Transverse colon (tissue), 4 donors: Measurements from ENCODE around the gene ATP6V1C2. TPM values are rescaled to one million over a fixed set of nuclear protein-coding genes. Genes with fewer than 3 reads are reported as not detected.

Experiments
- DNase-seq: peaks from one replicate; pipeline ENCODE4 v3.0.0-alpha.2; 2019
- H3K27ac ChIP-seq, 4 donors: fragments of 200-600 bp; sonication (generic); 2 replicates each; pipeline ENCODE4 v1.5.1; 2016 to 2018; ENCODE audit warnings: inconsistent platforms in 4 of 4
- H3K27me3 ChIP-seq: fragments of 200-600 bp; sonication (generic); 2 replicates; pipeline ENCODE4 v1.5.1; 2017; ENCODE audit warnings: inconsistent platforms
- H3K36me3 ChIP-seq, 4 donors: fragments of 200-600 bp; sonication (generic); 2 replicates each; pipeline ENCODE4 v1.5.1; 2017 to 2019; ENCODE audit warnings: inconsistent platforms in 4 of 4
- H3K4me1 ChIP-seq, 4 donors: fragments of 200-600 bp; sonication (generic); 2 replicates each; pipeline ENCODE4 v1.5.1; 2017 to 2020; ENCODE audit warnings: inconsistent platforms in 4 of 4
- H3K4me3 ChIP-seq, 4 donors: fragments of 200-600 bp; sonication (generic); 1 replicate in 1 of 4; 2 replicates in 3 of 4; pipeline versions ENCODE4 v1.5.1 to v1.6.1; 2017 to 2019; ENCODE audit warnings: inconsistent platforms in 4 of 4
- H3K9me3 ChIP-seq, 2 donors: fragments of 200-600 bp; sonication (generic); 2 replicates each; pipeline ENCODE4 v1.5.1; 2017 to 2019; ENCODE audit warnings: inconsistent platforms in 2 of 2
- CTCF ChIP-seq, 5 experiments: fragments of 200-600 bp in 3 of 5; fragments of 450-650 bp in 2 of 5; sonication (generic) in 3 of 5; IDR thresholded peaks; 1 replicate in 2 of 5; 2 replicates in 3 of 5; pipeline ENCODE4 v1.5.1; 2016 to 2017; ENCODE audit warnings: antibody characterized with exemption in 5 of 5, inconsistent platforms in 3 of 5, mild to moderate bottlenecking in 2 of 5, moderate library complexity in 1 of 5
- EP300 ChIP-seq: sonication (generic); formaldehyde crosslinking; IDR thresholded peaks from one replicate; pipeline ENCODE4 v1.6.1; 2017; ENCODE audit warnings: antibody characterized with exemption, low read depth
- POLR2A ChIP-seq: fragments of 450-650 bp; IDR thresholded peaks from one replicate; pipeline ENCODE4 v1.6.1; 2016; ENCODE audit warnings: antibody characterized with exemption, mild to moderate bottlenecking, moderate library complexity
- POLR2AphosphoS5 ChIP-seq, 3 donors: sonication (generic); formaldehyde crosslinking; IDR thresholded peaks; one replicate each; pipeline ENCODE4 v1.6.1; 2016; ENCODE audit warnings: antibody characterized with exemption in 3 of 3
- WGBS, 2 donors: methylation state at CpG; one replicate each; pipeline ENCODE4 v1.1.5; 2018; ENCODE audit warnings: low coverage in 1 of 2; 5-methylcytosine and 5-hydroxymethylcytosine counted together
- in situ Hi-C, 4 donors: fragments of 200-750 bp; cut with MboI; loops; one replicate each; pipeline versions ENCODE4 v1.15.0 to v1.15.1; 2017; ENCODE audit warnings: low sequenced_read_pairs in 3 of 4, low pct_ligation_motif_present in 1 of 4, low pct_unique_long_range_greater_than_20kb in 1 of 4
- intact Hi-C: fragments of 100-400 bp; cut with DNase I; formaldehyde crosslinking; loops from one replicate; pipeline ENCODE4 v1.15.1; 2023; ENCODE audit warnings: low total_unique reads
- total RNA-seq, 4 donors: library from RNA; depleted of rRNA; stranded (reverse); fragments of >200 nt; gene quantifications; one replicate each; pipeline ENCODE4 v1.1.0, GENCODE V29; 2016

The ATP6V1C2 gene
- total RNA-seq, 4 donors from 2014 or later = 0.48 to 43.0 (median 1.2) TPM

GRCh38 chr2:10680957-10681356 is 40.5 kb upstream of the ATP6V1C2 start:
- no peaks in the 10 kb centered on the region for H3K9me3 ChIP-seq
- H3K4me3 ChIP-seq = no peak overlapping the region
- H3K27ac ChIP-seq = no peak overlapping the region
- DNase-seq = no peak
- no peaks in the 10 kb centered on the region for H3K4me1 ChIP-seq
- H3K36me3 ChIP-seq = peaks cover 0 to 16% (median 8%) of the 10 kb centered on the region in 4 donors
- no peaks in the 10 kb centered on the region for H3K27me3 ChIP-seq
- TF ChIP-seq EP300 (no peak), POLR2AphosphoS5 (IDR thresholded peaks at IDR 0.05) (no peak), CTCF (IDR thresholded peaks at IDR 0.05) (no peak), POLR2A (no peak)
- WGBS, 2 donors = 89 to 92% methylated on average over 2 of the region's 2 CpGs
- intact Hi-C loops = no loop called here
- in situ Hi-C loops = no loop called here

GRCh38 chr2:10686176-10686730 is 35.2 kb upstream of the ATP6V1C2 start:
- TF ChIP-seq EP300 (no peak), POLR2AphosphoS5 (IDR thresholded peaks at IDR 0.05) (no peak), CTCF (IDR thresholded peaks at IDR 0.05) (no peak), POLR2A (no peak)
- H3K9me3 ChIP-seq = no peaks in the 10 kb centered on the region
- H3K27ac ChIP-seq = no peak overlapping the region
- WGBS, 2 donors = 66 to 70% methylated on average over 4 to 5 of the region's 5 CpGs
- no peaks in the 10 kb centered on the region for H3K27me3 ChIP-seq
- intact Hi-C loops = no loop called here
- in situ Hi-C loops = no loop called here
- H3K4me3 ChIP-seq = no peak overlapping the region
- no peak for DNase-seq
- H3K4me1 ChIP-seq = peaks cover 11 to 27% (median 21%) of the 10 kb centered on the region in 4 donors
- peaks cover 0 to 11% (median 4%) of the 10 kb centered on the region in 4 donors for H3K36me3 ChIP-seq

GRCh38 chr2:10688921-10689807 is 32.3 kb upstream of the ATP6V1C2 start:
- Histone ChIP-seq H3K27me3 (no peaks in the 10 kb centered on the region), H3K4me3 (peak overlapping the region; percentile 70 to 99 (median 90)), H3K36me3 (peaks cover 0 to 1% (median 0%) of the 10 kb centered on the region in 4 donors), H3K4me1 (peaks cover 11 to 27% (median 21%) of the 10 kb centered on the region in 4 donors), H3K27ac (peak overlapping the region; percentile 83 to 95 (median 91)), H3K9me3 (no peaks in the 10 kb centered on the region)
- no peak for TF ChIP-seq CTCF (IDR thresholded peaks at IDR 0.05)
- WGBS, 2 donors = 5 to 34% methylated on average over 2 to 27 of the region's 27 CpGs
- in situ Hi-C loops = no loop called here
- DNase-seq = peak; percentile 31
- intact Hi-C loops = no loop called here

DNA sequence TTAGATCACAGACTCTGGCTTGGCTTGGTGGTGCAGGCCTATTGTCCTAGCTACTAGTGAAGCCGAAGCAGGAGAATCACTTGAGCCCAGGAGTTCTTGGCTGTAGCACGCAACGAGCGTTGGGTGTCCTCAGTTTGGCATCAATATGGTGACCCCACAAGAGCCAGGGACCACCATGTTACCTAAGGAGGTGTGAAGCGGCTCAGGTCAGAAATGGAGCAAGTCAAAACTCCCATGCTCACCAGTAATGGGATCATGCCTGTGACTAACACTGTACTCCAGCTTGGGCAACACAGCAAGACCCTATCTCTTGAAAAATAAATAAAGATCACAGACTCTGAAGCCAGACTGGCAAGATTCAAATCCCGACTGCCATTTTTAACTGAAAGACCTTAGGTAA is 29.9 kb upstream of the ATP6V1C2 start:
- TF ChIP-seq CTCF (IDR thresholded peaks at IDR 0.05) (no peak), EP300 (no peak), POLR2AphosphoS5 (IDR thresholded peaks at IDR 0.05) (no peak), POLR2A (no peak)
- in situ Hi-C loops (no loop called here), intact Hi-C loops (no loop called here)

More for the DNA sequence above, 29.9 kb upstream of the ATP6V1C2 start:
- 91 to 94% methylated on average over 1 to 6 of the region's 6 CpGs for WGBS, 2 donors
- no peaks in the 10 kb centered on the region for H3K36me3 ChIP-seq
- H3K4me1 ChIP-seq = peaks cover 11 to 27% (median 21%) of the 10 kb centered on the region in 4 donors
- no peaks in the 10 kb centered on the region for H3K27me3 ChIP-seq
- no peak for DNase-seq
- no peaks in the 10 kb centered on the region for H3K9me3 ChIP-seq
- no peak overlapping the region for H3K4me3 ChIP-seq
- H3K27ac ChIP-seq = no peak overlapping the region
